Measurements from ENCODE around the gene CCNY.

Gene CCNY

GRCh38 chr10:35347899-35348608 lies 11.7 kb downstream of the CCNY start:
- Histone ChIP-seq H3K27me3 (replicated peaks) (no peaks in the 10 kb centered on the region), H3K4me3 (ENCODE audit: low read depth, low read length) (no peak overlapping the region), H3K27ac (no peak overlapping the region), H3K36me3 (replicated peaks) (no peaks in the 10 kb centered on the region)
- no peak for TF ChIP-seq CTCF (IDR thresholded peaks at IDR 0.05; ENCODE audit: low read depth, low read length, missing control alignments)
- DNase-seq, result no peak
- in situ Hi-C loops (cut with HindIII; ENCODE audit: low pct_ligation_motif_present, low sequenced_read_pairs), result no loop called here

- no peak for DNase-seq
- no peaks in the 10 kb centered on the region for H3K27me3 ChIP-seq (replicated peaks)
- no peak for TF ChIP-seq CTCF (IDR thresholded peaks at IDR 0.05; ENCODE audit: low read depth, low read length, missing control alignments)
- H3K36me3 ChIP-seq (replicated peaks), result no peaks in the 10 kb centered on the region
- in situ Hi-C loops (cut with HindIII; ENCODE audit: low pct_ligation_motif_present, low sequenced_read_pairs), result no loop called here
- no peak overlapping the region for H3K27ac ChIP-seq
- no peak overlapping the region for H3K4me3 ChIP-seq (ENCODE audit: low read depth, low read length)
These were observed 12.5 kb downstream of the CCNY start for GRCh38 chr10:35348609-35349388.

- no peak for TF ChIP-seq CTCF (IDR thresholded peaks at IDR 0.05; ENCODE audit: low read depth, low read length, missing control alignments)
- in situ Hi-C loops (cut with HindIII; ENCODE audit: low pct_ligation_motif_present, low sequenced_read_pairs), result no loop called here
These were observed 13.1 kb downstream of the CCNY start for GRCh38 chr10:35349389-35349915.

GRCh38 chr10:35351021-35351420 lies 14.7 kb downstream of the CCNY start:
- no peak for TF ChIP-seq CTCF (IDR thresholded peaks at IDR 0.05; ENCODE audit: low read depth, low read length, missing control alignments)
- H3K27me3 ChIP-seq (replicated peaks), result no peaks in the 10 kb centered on the region
- no peak overlapping the region for H3K4me3 ChIP-seq (ENCODE audit: low read depth, low read length)
- H3K27ac ChIP-seq, result no peak overlapping the region
- DNase-seq, result no peak
- H3K36me3 ChIP-seq (replicated peaks), result no peaks in the 10 kb centered on the region
- in situ Hi-C loops (cut with HindIII; ENCODE audit: low pct_ligation_motif_present, low sequenced_read_pairs), result no loop called here

More at GRCh38 chr10:35349389-35349915, 13.1 kb downstream of the CCNY start:
- DNase-seq, result no peak
- Histone ChIP-seq H3K36me3 (replicated peaks) (no peaks in the 10 kb centered on the region), H3K4me3 (ENCODE audit: low read depth, low read length) (no peak overlapping the region), H3K27me3 (replicated peaks) (no peaks in the 10 kb centered on the region), H3K27ac (no peak overlapping the region)

GRCh38 chr10:35352097-35352496 lies 15.8 kb downstream of the CCNY start:
- no peak for DNase-seq
- in situ Hi-C loops (cut with HindIII; ENCODE audit: low pct_ligation_motif_present, low sequenced_read_pairs), result no loop called here

More at GRCh38 chr10:35352097-35352496, 15.8 kb downstream of the CCNY start:
- Histone ChIP-seq H3K27ac (no peak overlapping the region), H3K36me3 (replicated peaks) (no peaks in the 10 kb centered on the region), H3K27me3 (replicated peaks) (no peaks in the 10 kb centered on the region), H3K4me3 (ENCODE audit: low read depth, low read length) (no peak overlapping the region)
- TF ChIP-seq CTCF (IDR thresholded peaks at IDR 0.05; ENCODE audit: low read depth, low read length, missing control alignments), result no peak

All from brain microvascular endothelial cell (primary cell).